Measurements from ENCODE around the gene MLN.

The MLN gene

DNA sequence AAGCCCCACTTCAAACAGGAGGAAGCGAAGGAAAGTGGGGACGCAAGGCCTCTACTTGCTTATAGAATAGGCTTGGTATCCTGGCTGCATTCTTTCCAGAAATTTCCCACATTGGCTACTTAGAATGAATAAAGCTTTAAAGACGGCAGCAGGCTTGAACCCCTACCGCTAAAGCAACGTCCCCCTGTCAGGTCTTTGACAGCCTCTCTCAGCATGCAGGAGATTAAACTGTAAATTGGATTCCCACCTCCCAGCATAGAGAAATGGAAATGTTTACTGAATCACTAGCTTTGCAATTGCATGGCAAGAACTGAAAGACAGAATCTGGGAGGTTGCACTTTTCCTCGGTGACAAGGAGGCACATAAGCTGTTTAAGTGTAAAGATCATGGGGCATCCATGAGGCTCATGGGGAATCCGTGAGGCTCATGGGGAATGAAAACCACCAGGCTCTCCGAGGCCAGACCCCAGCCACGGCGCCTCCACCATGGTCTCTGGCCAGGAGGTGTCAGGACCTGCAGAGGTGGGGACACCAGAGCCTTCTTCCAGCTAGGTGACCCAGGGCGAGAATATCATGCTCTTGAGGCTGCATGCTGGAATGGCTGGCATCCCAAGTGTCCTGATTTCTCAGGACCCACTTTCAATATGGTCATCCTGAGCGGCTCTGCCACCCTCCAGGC, 25.2 kb downstream of the MLN start:
- Histone ChIP-seq H3K9me3 (ENCODE audit: control insufficient read depth in 2 of 2, low read length in 2 of 2) (no peaks in the 10 kb centered on the region), H3K9ac (ENCODE audit: low read length in 2 of 2) (no peak overlapping the region), H3K27me3 (ENCODE audit: control insufficient read depth in 1 of 2, insufficient read depth in 2 of 2, low read length in 2 of 2) (no peaks in the 10 kb centered on the region), H3K4me3 (ENCODE audit: low read length in 2 of 2) (no peak overlapping the region), H3K4me1 (ENCODE audit: control insufficient read depth, insufficient read depth, low read length) (peaks cover under 1% of the 10 kb centered on the region), H3K36me3 (ENCODE audit: control insufficient read depth in 2 of 2, insufficient read depth in 2 of 2, low read length in 2 of 2) (peaks cover 72 to 81% of the 10 kb centered on the region in 2 donors), H3K27ac (ENCODE audit: low read length) (no peak overlapping the region)

DNA sequence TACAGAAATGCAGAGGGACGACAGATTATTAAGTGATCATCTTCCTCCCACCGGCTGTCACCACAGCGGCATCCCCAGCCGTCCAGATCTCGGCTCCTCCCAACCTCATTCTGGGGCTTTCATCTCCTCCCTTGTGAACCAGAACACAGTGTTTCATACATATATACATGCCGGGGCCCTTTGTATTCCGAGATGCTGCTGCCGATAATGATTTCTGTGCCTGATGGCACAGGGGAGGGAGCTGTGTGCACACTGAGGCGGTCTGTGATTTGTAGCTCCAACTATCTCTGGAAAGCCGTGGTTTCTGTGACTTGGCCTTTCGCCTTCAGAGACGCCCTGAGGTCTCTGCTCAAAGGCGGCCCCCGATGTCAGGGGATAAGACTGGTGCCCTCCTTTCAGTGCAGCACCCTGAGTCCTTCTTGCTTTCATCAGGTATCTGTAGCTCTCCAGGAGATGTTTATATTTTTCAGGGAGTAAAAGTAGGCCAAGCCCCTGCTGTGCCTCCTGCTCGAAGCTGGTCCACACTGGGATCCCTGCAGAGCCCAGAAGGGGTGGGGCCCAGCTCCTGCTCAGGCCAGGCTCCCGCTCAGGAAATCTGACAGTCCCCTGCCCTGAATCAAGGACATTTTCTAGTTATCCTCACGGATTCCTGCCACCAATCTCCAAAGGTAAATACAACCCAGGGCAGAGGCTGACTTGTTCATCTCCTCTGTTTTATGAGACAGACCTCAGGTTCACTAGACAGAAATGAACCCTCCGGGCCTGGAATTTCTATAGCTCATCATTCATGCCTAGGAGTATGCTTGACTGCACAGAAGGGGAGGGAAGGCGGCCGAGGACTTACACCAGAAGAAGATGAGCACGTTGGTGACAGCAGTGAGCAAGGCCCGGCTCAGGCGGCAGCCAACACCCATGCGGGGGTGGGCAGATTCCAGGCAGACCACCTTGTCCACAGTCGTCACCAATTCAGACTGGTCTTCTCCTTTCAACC, 26.1 kb downstream of the MLN start:
- no peaks in the 10 kb centered on the region for H3K27me3 ChIP-seq (ENCODE audit: control insufficient read depth in 1 of 2, insufficient read depth in 2 of 2, low read length in 2 of 2)
- H3K36me3 ChIP-seq (ENCODE audit: control insufficient read depth in 2 of 2, insufficient read depth in 2 of 2, low read length in 2 of 2) = peaks cover 71 to 80% of the 10 kb centered on the region in 2 donors
- H3K27ac ChIP-seq (ENCODE audit: low read length) = no peak overlapping the region
- H3K4me1 ChIP-seq (ENCODE audit: control insufficient read depth, insufficient read depth, low read length) = peaks cover 5% of the 10 kb centered on the region
- H3K4me3 ChIP-seq (ENCODE audit: low read length in 2 of 2) = no peak overlapping the region
- no peaks in the 10 kb centered on the region for H3K9me3 ChIP-seq (ENCODE audit: control insufficient read depth in 2 of 2, low read length in 2 of 2)
- no peak overlapping the region for H3K9ac ChIP-seq (ENCODE audit: low read length in 2 of 2)

DNA sequence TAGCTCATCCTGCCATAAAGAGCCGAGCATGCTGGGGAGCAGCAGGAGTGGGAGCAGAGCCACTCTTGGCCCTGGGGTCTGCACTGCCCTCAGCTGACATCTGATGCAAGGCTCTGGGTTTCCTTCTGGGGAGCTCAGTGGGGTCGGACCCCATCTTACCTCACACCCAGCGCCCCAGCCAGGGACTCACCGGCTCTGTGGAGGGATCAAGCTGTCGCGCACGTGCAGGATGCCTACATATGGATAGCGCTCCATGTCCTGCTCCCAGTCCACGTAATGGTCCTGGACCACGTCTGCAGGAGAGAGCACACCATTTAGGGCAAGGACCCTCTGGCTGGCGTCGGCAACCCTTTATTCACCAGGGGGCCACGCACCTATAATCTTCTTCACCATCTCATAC, 27.0 kb downstream of the MLN start:
- H3K4me3 ChIP-seq (ENCODE audit: low read length in 2 of 2) = no peak overlapping the region
- no peak overlapping the region for H3K27ac ChIP-seq (ENCODE audit: low read length)

DNA sequence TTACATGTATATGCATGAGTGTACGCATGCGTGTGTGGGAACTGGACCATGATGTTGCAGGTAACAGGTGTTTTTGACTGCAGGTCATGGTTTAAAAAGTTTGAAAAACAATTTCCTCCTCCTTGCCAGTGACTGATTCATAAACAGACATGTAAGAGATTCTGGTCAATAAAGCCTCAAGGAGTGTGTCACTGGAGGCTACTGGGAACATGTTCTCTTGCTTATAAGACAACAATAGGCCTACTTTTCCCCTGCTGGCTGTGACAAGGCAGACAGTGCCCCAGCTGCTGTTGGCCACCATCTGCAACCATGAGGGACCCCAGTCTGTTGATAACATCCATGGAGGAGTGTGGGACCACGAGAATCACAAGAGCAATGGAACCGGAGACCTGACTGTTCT, 27.6 kb downstream of the MLN start:
- peaks cover 71 to 81% of the 10 kb centered on the region in 2 donors for H3K36me3 ChIP-seq (ENCODE audit: control insufficient read depth in 2 of 2, insufficient read depth in 2 of 2, low read length in 2 of 2)
- H3K27ac ChIP-seq (ENCODE audit: low read length) = no peak overlapping the region
- no peaks in the 10 kb centered on the region for H3K27me3 ChIP-seq (ENCODE audit: control insufficient read depth in 1 of 2, insufficient read depth in 2 of 2, low read length in 2 of 2)
- no peaks in the 10 kb centered on the region for H3K9me3 ChIP-seq (ENCODE audit: control insufficient read depth in 2 of 2, low read length in 2 of 2)
- H3K4me3 ChIP-seq (ENCODE audit: low read length in 2 of 2) = no peak overlapping the region
- peaks cover 18% of the 10 kb centered on the region for H3K4me1 ChIP-seq (ENCODE audit: control insufficient read depth, insufficient read depth, low read length)
- no peak overlapping the region for H3K9ac ChIP-seq (ENCODE audit: low read length in 2 of 2)

More for the DNA sequence above, 27.0 kb downstream of the MLN start:
- H3K27me3 ChIP-seq (ENCODE audit: control insufficient read depth in 1 of 2, insufficient read depth in 2 of 2, low read length in 2 of 2) = no peaks in the 10 kb centered on the region
- H3K36me3 ChIP-seq (ENCODE audit: control insufficient read depth in 2 of 2, insufficient read depth in 2 of 2, low read length in 2 of 2) = peaks cover 71 to 81% of the 10 kb centered on the region in 2 donors
- H3K4me1 ChIP-seq (ENCODE audit: control insufficient read depth, insufficient read depth, low read length) = peaks cover 12% of the 10 kb centered on the region
- H3K9me3 ChIP-seq (ENCODE audit: control insufficient read depth in 2 of 2, low read length in 2 of 2) = no peaks in the 10 kb centered on the region
- no peak overlapping the region for H3K9ac ChIP-seq (ENCODE audit: low read length in 2 of 2)

DNA sequence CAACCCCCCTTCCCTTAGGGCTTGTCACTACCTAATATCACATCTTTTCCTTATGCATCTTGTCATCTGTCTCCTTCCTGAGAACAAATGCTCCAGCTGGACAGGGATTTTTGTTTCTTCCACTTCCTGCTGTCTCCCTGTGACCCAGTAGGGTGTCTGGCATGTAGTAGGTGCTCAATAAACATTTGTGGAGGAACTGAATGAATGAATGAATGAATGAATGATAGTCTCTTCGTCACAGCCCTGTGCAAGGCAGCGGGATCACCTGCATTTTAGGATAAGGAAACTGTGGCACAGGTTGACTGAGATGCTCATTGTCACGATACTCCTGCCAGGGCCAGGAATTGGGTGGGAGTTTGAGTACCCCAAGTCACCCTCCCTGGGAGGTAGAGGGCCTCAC, 29.0 kb downstream of the MLN start:
- H3K4me1 ChIP-seq (ENCODE audit: control insufficient read depth, insufficient read depth, low read length) = peaks cover 32% of the 10 kb centered on the region
- peaks cover 64 to 70% of the 10 kb centered on the region in 2 donors for H3K36me3 ChIP-seq (ENCODE audit: control insufficient read depth in 2 of 2, insufficient read depth in 2 of 2, low read length in 2 of 2)
- H3K9ac ChIP-seq (ENCODE audit: low read length in 2 of 2) = no peak overlapping the region
- no peak overlapping the region for H3K27ac ChIP-seq (ENCODE audit: low read length)
- no peak overlapping the region for H3K4me3 ChIP-seq (ENCODE audit: low read length in 2 of 2)
- H3K27me3 ChIP-seq (ENCODE audit: control insufficient read depth in 1 of 2, insufficient read depth in 2 of 2, low read length in 2 of 2) = no peaks in the 10 kb centered on the region
- H3K9me3 ChIP-seq (ENCODE audit: control insufficient read depth in 2 of 2, low read length in 2 of 2) = no peaks in the 10 kb centered on the region

DNA sequence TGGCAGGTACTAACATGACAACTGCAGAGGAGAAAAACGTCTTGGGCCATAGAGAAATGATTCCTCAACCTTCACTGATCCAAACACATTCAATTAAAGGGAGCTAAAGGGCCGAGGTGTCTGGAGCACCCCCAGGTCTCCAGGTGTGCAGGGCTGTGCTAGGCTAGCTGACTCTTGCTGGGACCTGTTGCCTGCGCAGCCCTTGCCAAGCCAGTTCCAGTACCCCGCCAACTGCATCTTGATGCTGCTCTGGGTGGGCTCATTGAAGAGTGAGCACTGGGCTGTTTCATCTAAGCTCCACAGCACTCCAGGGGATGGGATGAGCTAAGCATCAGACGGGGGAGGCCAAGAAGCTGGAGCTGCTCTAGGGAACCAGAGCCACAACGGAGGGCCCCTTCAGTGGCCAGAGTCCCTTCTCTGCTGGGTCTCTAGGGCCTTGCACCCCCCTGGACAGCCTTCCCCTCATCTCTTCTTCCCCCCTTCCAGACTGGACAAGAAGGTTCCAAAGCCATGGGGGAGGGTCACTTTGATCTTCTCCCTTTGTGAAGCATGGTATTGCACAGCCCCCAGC, 30.8 kb downstream of the MLN start:
- no peak overlapping the region for H3K9ac ChIP-seq (ENCODE audit: low read length in 2 of 2)
- H3K27ac ChIP-seq (ENCODE audit: low read length) = no peak overlapping the region
- no peaks in the 10 kb centered on the region for H3K27me3 ChIP-seq (ENCODE audit: control insufficient read depth in 1 of 2, insufficient read depth in 2 of 2, low read length in 2 of 2)
- H3K36me3 ChIP-seq (ENCODE audit: control insufficient read depth in 2 of 2, insufficient read depth in 2 of 2, low read length in 2 of 2) = peaks cover 46 to 53% of the 10 kb centered on the region in 2 donors
- peaks cover 34% of the 10 kb centered on the region for H3K4me1 ChIP-seq (ENCODE audit: control insufficient read depth, insufficient read depth, low read length)
- no peaks in the 10 kb centered on the region for H3K9me3 ChIP-seq (ENCODE audit: control insufficient read depth in 2 of 2, low read length in 2 of 2)
- no peak overlapping the region for H3K4me3 ChIP-seq (ENCODE audit: low read length in 2 of 2)

DNA sequence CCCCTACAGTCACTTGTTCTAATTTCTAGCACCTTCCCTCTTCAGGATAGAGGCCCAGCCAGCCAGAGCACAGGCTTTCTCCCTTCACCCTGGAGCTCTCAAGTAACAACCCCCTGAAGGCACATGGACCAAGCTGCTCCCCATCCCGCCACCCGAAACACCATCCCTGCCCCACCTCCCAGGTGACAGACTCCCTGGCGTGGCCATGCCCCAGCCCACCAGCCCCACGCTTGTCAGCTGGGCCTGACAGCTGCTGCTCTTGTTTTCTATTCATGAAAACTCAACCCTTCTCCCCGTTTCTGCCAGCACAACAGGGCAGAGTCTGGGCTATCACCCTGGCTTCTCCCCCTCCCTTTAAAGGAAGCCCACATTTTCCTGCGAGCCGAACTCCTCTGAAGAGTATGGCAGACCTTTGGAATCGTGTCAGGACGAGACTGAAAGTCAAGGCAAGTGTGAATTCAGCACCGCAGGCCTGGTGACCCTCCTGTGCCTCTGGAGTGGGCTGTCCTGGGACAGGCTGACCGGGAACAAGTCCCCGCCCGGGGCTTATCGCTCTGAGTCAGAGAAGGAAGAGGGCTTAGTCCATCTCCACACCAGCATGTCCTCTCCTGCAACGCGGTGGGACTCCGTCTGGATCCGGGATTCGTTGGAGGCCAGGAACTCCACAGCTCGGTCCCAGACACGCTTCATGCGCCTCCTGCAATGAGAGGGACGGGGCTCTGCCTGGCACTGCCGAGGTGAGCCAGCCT, 31.5 kb downstream of the MLN start:
- Histone ChIP-seq H3K9me3 (ENCODE audit: control insufficient read depth in 2 of 2, low read length in 2 of 2) (no peaks in the 10 kb centered on the region), H3K27me3 (ENCODE audit: control insufficient read depth in 1 of 2, insufficient read depth in 2 of 2, low read length in 2 of 2) (no peaks in the 10 kb centered on the region), H3K4me1 (ENCODE audit: control insufficient read depth, insufficient read depth, low read length) (peaks cover 34% of the 10 kb centered on the region), H3K4me3 (ENCODE audit: low read length in 2 of 2) (peak overlapping the region in 1 of 2 donors; percentile 3), H3K27ac (ENCODE audit: low read length) (peak overlapping the region; percentile 49), H3K36me3 (ENCODE audit: control insufficient read depth in 2 of 2, insufficient read depth in 2 of 2, low read length in 2 of 2) (peaks cover 39 to 46% of the 10 kb centered on the region in 2 donors), H3K9ac (ENCODE audit: low read length in 2 of 2) (peak overlapping the region; percentile 31 to 58)

DNA sequence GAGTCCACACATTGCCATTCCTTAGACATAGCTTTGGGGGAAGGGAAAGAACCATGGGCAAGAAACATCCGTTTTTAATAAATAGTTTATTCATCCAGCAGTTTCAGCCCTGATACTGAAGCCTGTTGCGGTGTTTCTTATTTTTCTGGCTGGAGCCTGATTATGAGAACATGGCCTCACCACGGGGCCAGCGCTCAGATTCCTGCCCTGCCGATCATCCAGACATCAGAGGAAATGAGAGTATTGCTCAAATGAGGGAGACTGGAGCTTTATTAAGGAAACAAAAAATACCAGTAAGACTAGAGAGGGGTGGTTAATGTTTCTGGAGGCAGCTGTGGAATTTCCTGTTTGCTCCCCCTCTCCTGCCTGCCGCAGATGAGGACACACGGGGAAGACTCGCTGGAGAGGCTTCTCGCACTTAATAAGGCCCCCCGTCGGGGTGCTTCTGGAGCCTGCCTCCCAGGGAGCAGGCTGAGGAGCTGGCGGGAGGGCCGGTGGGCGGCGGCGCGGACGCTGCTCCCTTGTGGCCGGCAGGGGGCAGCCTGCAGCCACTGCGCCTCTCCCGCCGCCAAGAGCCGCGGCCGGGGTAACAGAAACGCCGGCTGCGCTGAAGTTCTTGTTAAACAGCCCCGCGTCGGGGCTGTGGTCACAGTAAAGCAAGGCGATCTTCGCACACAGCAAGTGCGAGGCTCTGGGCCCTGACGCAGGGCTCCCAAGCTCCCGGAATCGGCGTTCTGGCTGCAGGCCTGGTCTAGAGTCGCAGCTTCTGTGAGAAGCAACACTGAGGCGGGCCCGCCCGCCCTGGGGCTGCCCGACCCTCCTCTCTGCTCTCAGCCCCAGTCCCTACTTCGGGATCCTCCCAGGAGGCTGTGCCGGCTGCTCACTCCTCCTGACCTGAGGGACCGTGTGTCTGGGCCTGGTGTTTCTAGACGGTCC, 32.4 kb downstream of the MLN start:
- Histone ChIP-seq H3K4me3 (ENCODE audit: low read length in 2 of 2) (peak overlapping the region in 1 of 2 donors; percentile 22), H3K4me1 (ENCODE audit: control insufficient read depth, insufficient read depth, low read length) (peaks cover 34% of the 10 kb centered on the region), H3K9me3 (ENCODE audit: control insufficient read depth in 2 of 2, low read length in 2 of 2) (no peaks in the 10 kb centered on the region), H3K27ac (ENCODE audit: low read length) (peak overlapping the region; percentile 49), H3K27me3 (ENCODE audit: control insufficient read depth in 1 of 2, insufficient read depth in 2 of 2, low read length in 2 of 2) (no peaks in the 10 kb centered on the region), H3K9ac (ENCODE audit: low read length in 2 of 2) (peak overlapping the region; percentile 31 to 58), H3K36me3 (ENCODE audit: control insufficient read depth in 2 of 2, insufficient read depth in 2 of 2, low read length in 2 of 2) (peaks cover 31 to 37% of the 10 kb centered on the region in 2 donors)

DNA sequence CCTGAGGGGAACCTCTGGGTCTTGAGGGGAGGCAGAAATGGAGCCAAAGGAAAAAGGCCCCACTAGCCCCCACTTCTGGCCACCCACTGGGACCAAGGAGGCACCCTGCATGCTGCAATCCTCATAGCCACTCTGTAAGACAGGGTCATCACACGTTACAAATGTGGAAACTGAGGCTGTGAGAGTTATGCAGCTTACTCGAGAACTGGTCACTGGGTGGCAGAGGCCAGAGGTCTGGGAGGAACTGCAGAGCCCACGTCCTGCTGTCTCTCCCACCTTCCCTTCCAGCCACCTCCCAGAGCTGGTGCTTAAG, 33.0 kb downstream of the MLN start:
- Histone ChIP-seq H3K4me3 (ENCODE audit: low read length in 2 of 2) (peak overlapping the region in 1 of 2 donors; percentile 22), H3K9ac (ENCODE audit: low read length in 2 of 2) (no peak overlapping the region)

More for the DNA sequence above, 33.0 kb downstream of the MLN start:
- peak overlapping the region; percentile 49 for H3K27ac ChIP-seq (ENCODE audit: low read length)
- no peaks in the 10 kb centered on the region for H3K9me3 ChIP-seq (ENCODE audit: control insufficient read depth in 2 of 2, low read length in 2 of 2)
- peaks cover 34% of the 10 kb centered on the region for H3K4me1 ChIP-seq (ENCODE audit: control insufficient read depth, insufficient read depth, low read length)
- peaks cover 24 to 31% of the 10 kb centered on the region in 2 donors for H3K36me3 ChIP-seq (ENCODE audit: control insufficient read depth in 2 of 2, insufficient read depth in 2 of 2, low read length in 2 of 2)
- no peaks in the 10 kb centered on the region for H3K27me3 ChIP-seq (ENCODE audit: control insufficient read depth in 1 of 2, insufficient read depth in 2 of 2, low read length in 2 of 2)
